GM18508 (cell line): Measurements from ENCODE around the gene GCFC2.
A peak's percentile ranks its signal among the peaks of the same experiment; 100 is the strongest.
"Not testable (repeated sequence)": the region's sequence is repeated elsewhere in the genome, so short reads cannot be mapped to it uniquely, and the experiment has no call there.

Source experiments
- ATAC-seq: cut with Tn5 transposase; IDR thresholded peaks from one replicate; pipeline ENCODE4 v1.9.1; 2021; ENCODE audit warnings: moderate number of reproducible peaks; ENCODE audit not compliant: insufficient read depth, unreplicated experiment

GCFC2 gene

GRCh38 chr2:75683430-75683829 lies 27.3 kb downstream of the GCFC2 start:
- ATAC-seq = not testable (repeated sequence)

GRCh38 chr2:75680402-75680801 lies 30.3 kb downstream of the GCFC2 start:
- ATAC-seq = no peak

- ATAC-seq = no peak
Measured at GRCh38 chr2:75679556-75679955, 31.2 kb downstream of the GCFC2 start.

- no peak for ATAC-seq
Measured at GRCh38 chr2:75676464-75676863, 34.3 kb downstream of the GCFC2 start.

GRCh38 chr2:75675908-75676307 lies 34.8 kb downstream of the GCFC2 start:
- no peak for ATAC-seq

- not testable (repeated sequence) for ATAC-seq
Measured at GRCh38 chr2:75675423-75675822, 35.3 kb downstream of the GCFC2 start.

GRCh38 chr2:75667884-75668283 lies 42.8 kb downstream of the GCFC2 start:
- no peak for ATAC-seq

GRCh38 chr2:75666911-75667310 lies 43.8 kb downstream of the GCFC2 start:
- no peak for ATAC-seq

- no peak for ATAC-seq
Measured at GRCh38 chr2:75657798-75658197, 52.9 kb downstream of the GCFC2 start.

- no peak for ATAC-seq
Measured at GRCh38 chr2:75656563-75656962, 54.2 kb downstream of the GCFC2 start.

- ATAC-seq = no peak
Measured at GRCh38 chr2:75655861-75656260, 54.9 kb downstream of the GCFC2 start.

- ATAC-seq = no peak
Measured at GRCh38 chr2:75654012-75654411, 56.7 kb downstream of the GCFC2 start.

- ATAC-seq = no peak
Measured at GRCh38 chr2:75647771-75648170, 62.9 kb downstream of the GCFC2 start.

GRCh38 chr2:75646583-75647425 lies 63.9 kb downstream of the GCFC2 start, which contains the start of gene MRPL19:
Gene MRPL19 (plus strand): TSS chr2:75646783. CDS start chr2:75646808, 25 bp downstream.
- peak; percentile 90 for ATAC-seq

- no peak for ATAC-seq
Measured at GRCh38 chr2:75646090-75646582, 64.6 kb downstream of the GCFC2 start.

GRCh38 chr2:75645643-75646042 lies 65.1 kb downstream of the GCFC2 start:
- ATAC-seq = no peak

GRCh38 chr2:75643980-75644379 lies 66.7 kb downstream of the GCFC2 start:
- no peak for ATAC-seq

GRCh38 chr2:75641587-75641986 lies 69.1 kb downstream of the GCFC2 start:
- no peak for ATAC-seq

- peak; percentile 90 for ATAC-seq
Measured at GRCh38 chr2:75640621-75641121, 70.0 kb downstream of the GCFC2 start.

GRCh38 chr2:75637568-75637967 lies 73.1 kb downstream of the GCFC2 start:
- no peak for ATAC-seq

GRCh38 chr2:75634945-75635344 lies 75.8 kb downstream of the GCFC2 start:
- ATAC-seq = no peak

GRCh38 chr2:75633620-75634019 lies 77.1 kb downstream of the GCFC2 start:
- no peak for ATAC-seq
